BLaER1 treated with 17β-estradiol and CSF1 and Interleukin-3, amounts not matched to agents 10 nM and 100 nM (cell line): ENCODE data around the gene PDZD2.

Experiments used
- H3K27ac ChIP-seq, 11 experiments: shearing (Covaris generic); formaldehyde crosslinking; 2 replicates each; pipeline ENCODE4 v1.8.1; 2022
- H3K27me3 ChIP-seq, 11 experiments: shearing (Covaris generic); formaldehyde crosslinking; 2 replicates each; pipeline ENCODE4 v1.8.1; 2022
- H3K36me3 ChIP-seq, 11 experiments: shearing (Covaris generic); formaldehyde crosslinking; 2 replicates each; pipeline ENCODE4 v1.8.1; 2022
- H3K4me1 ChIP-seq, 10 experiments: shearing (Covaris generic); formaldehyde crosslinking; 2 replicates each; pipeline ENCODE4 v1.8.1; 2022
- H3K4me2 ChIP-seq, 11 experiments: shearing (Covaris generic); formaldehyde crosslinking; 2 replicates each; pipeline ENCODE4 v1.8.1; 2022
- H3K4me3 ChIP-seq, 10 experiments: shearing (Covaris generic); formaldehyde crosslinking; 2 replicates each; pipeline ENCODE4 v1.8.1; 2022
- H3K9ac ChIP-seq, 11 experiments: shearing (Covaris generic); formaldehyde crosslinking; 2 replicates each; pipeline ENCODE4 v1.8.1; 2022
- H3K9me3 ChIP-seq, 11 experiments: shearing (Covaris generic); formaldehyde crosslinking; replicated peaks in 1 of 11; 2 replicates each; pipeline ENCODE4 v1.8.1; 2022
- H4K20me1 ChIP-seq, 11 experiments: shearing (Covaris generic); formaldehyde crosslinking; 2 replicates each; pipeline ENCODE4 v1.8.1; 2022
- Cebpa-rat ChIP-seq, 11 experiments: shearing (Covaris generic); IDR thresholded peaks; 2 replicates each; pipeline ENCODE4 v1.8.1; 2022

The PDZD2 gene

DNA sequence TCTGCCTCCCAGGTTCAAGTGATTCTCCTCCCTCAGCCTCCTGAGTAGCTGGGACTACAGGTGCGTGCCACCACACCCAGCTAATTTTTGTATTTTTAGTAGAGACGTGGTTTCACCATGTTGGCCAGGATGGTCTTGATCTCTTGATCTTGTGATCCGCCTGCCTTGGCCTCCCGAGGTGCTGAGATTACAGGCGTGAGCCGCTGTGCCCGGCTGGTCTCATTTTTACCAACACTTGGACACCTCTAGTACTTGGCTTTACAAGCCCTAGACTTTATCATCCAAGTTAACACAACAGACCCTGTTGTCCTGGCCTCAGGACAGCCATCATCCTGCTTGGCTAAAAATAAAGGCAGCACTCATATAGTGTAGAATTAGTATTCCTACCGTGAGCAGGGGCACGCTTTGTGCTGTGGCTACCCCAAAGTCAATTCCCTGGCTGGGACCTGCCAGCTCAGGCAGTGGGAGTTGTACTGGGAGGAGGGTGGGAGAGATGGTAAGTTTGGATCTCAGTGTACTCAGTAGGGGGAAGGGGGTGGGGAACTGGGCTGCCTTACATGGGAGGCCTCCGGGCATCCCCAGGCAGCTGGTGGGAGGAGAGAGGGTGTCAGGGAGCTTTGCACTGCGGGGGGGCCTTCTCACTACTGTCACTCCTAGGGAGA lies 6.6 kb downstream of the PDZD2 start:
- Histone ChIP-seq H3K9ac (no peak overlapping the region), H3K4me3 (no peak overlapping the region), H3K36me3 (no peaks in the 10 kb centered on the region)

DNA sequence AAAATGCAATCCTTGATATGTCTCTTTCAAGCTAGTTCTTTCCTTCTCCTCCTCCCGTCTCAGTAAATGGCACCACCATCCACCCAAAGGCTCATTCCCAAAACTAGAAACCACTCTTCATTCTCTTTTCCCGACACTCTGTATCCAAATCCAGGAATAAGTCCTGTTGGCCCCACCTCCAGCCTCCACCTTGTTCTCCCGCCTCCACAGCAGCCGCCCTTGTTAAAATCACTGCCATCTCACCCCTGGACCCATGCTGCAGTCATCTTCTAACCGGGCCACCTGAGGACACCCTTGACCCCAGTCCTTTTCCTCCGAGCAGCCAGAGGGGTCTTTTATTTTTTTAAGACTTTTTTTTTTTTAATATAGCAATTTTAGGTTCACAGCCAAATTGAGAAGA lies 9.4 kb downstream of the PDZD2 start:
- H4K20me1 ChIP-seq = no peaks in the 10 kb centered on the region
- no peaks in the 10 kb centered on the region for H3K9me3 ChIP-seq
- no peak overlapping the region for H3K4me2 ChIP-seq
- H3K4me3 ChIP-seq = no peak overlapping the region
- no peak overlapping the region for H3K27ac ChIP-seq
- no peaks in the 10 kb centered on the region for H3K36me3 ChIP-seq
- no peak overlapping the region for H3K9ac ChIP-seq
- TF ChIP-seq Cebpa-rat (IDR thresholded peaks at IDR 0.05) = no peak
- no peaks in the 10 kb centered on the region for H3K27me3 ChIP-seq
- H3K4me1 ChIP-seq = no peaks in the 10 kb centered on the region

More for the DNA sequence above, 6.6 kb downstream of the PDZD2 start:
- TF ChIP-seq Cebpa-rat (IDR thresholded peaks at IDR 0.05) = no peak
- Histone ChIP-seq H3K9me3 (no peaks in the 10 kb centered on the region), H3K27ac (no peak overlapping the region), H3K4me1 (no peaks in the 10 kb centered on the region), H3K4me2 (no peak overlapping the region), H3K27me3 (peaks cover 2 to 26% (median 21%) of the 10 kb centered on the region in 11 experiments), H4K20me1 (peaks cover 0 to 7% (median 0%) of the 10 kb centered on the region in 11 experiments; a peak in 5 of 22 replicates)

DNA sequence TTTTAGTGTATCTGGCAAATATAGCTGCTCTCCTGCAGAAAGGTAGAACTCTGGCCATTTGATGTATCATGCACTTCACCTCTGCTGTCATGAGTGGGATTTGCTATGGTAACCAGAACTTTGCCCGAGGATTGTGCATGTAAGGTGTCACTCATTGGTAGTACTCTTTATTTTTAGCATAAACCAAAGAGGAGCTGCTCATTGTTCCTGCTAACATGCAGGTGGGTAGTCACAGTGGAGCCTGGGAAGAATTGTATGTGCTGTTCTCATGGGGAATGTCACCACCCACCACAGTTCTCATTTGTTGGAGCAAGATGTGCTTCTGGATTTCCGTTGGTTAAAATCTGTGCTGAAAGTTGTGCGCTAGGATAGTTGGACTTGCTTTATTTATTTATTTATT lies 12.3 kb downstream of the PDZD2 start:
- H3K9me3 ChIP-seq = no peaks in the 10 kb centered on the region
- no peak overlapping the region for H3K4me3 ChIP-seq
- no peaks in the 10 kb centered on the region for H4K20me1 ChIP-seq
- no peak for TF ChIP-seq Cebpa-rat (IDR thresholded peaks at IDR 0.05)
- H3K4me2 ChIP-seq = no peak overlapping the region
- no peaks in the 10 kb centered on the region for H3K27me3 ChIP-seq
- no peaks in the 10 kb centered on the region for H3K4me1 ChIP-seq
- no peaks in the 10 kb centered on the region for H3K36me3 ChIP-seq
- H3K9ac ChIP-seq = no peak overlapping the region
- no peak overlapping the region for H3K27ac ChIP-seq

DNA sequence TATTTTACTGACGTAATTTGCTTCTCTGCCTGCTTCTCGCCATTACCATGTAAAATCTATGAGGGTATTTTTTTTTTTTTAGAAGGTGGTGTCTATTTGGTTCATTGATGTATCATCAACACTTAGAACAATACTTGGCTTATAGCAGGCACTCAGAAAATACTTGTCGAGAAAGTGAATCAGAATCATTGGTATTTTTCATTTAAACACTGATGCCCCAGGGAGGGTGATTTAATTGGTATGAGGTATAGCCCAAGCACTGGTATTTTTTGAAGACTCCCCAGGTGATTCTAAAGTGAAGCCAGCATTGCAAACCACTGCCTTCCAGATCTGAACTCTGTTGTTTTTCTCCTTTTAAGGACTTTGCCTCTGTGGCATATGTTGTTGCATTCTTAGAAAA lies 16.6 kb downstream of the PDZD2 start:
- Histone ChIP-seq H3K27me3 (no peaks in the 10 kb centered on the region), H3K4me1 (no peaks in the 10 kb centered on the region), H3K9me3 (peaks cover 4 to 16% (median 9%) of the 10 kb centered on the region in 11 experiments), H4K20me1 (no peaks in the 10 kb centered on the region), H3K9ac (no peak overlapping the region), H3K27ac (no peak overlapping the region), H3K4me3 (no peak overlapping the region), H3K36me3 (no peaks in the 10 kb centered on the region), H3K4me2 (no peak overlapping the region)
- TF ChIP-seq Cebpa-rat (IDR thresholded peaks at IDR 0.05) = no peak

DNA sequence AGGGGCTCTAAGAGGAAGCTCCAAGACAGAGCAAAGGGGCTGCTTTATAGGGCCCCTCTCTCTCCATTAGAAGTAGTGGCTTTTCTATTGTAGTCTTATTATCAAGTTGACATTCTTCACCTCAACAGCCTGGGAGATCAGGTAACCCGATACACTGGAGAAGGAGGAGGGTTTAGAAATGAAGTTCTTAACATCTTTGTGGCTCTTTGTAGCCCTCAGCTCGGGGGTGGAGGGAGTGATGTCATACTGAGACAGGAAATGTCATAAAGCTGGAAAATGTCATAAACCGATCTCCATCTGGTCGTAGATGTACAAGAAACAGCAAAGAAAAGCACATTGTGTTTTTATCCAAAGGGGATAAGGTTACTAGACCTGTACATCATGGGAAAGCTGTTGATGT lies 17.9 kb downstream of the PDZD2 start:
- Histone ChIP-seq H3K4me1 (no peaks in the 10 kb centered on the region), H3K4me2 (no peak overlapping the region), H3K36me3 (no peaks in the 10 kb centered on the region), H3K9ac (no peak overlapping the region), H4K20me1 (no peaks in the 10 kb centered on the region), H3K27ac (no peak overlapping the region), H3K27me3 (no peaks in the 10 kb centered on the region), H3K9me3 (peaks cover 8 to 26% (median 18%) of the 10 kb centered on the region in 11 experiments), H3K4me3 (no peak overlapping the region)
- no peak for TF ChIP-seq Cebpa-rat (IDR thresholded peaks at IDR 0.05)

DNA sequence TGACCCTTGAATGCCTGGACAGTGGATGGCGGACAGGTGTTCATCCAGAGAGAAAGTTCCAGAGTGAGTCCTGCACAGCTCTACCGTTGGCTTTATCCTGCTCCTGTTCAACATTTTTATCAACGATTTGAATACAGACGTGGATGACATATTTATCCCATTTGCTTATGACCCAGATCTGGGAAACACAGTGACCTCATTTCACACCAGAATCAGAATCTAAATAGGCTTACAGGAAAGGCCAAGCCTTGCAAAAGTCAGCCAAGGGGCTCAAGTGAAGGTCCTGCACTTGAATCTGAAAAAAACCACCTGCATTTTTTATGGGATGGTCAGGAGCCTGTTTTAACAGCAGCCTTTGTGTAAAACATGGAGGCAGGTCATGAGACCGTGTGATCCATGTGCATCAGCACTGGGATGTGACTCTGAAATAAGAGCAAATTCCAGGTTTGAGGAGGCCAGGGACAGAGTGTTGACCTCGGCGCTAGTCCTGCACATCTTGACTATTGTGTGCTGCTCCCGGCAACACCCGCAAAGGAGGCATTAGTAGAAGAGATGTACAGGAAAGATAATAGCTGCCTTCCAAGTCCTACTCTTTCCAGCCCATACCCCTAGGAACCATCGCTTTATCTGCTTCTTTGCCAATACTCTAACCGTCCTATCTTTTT lies 18.5 kb downstream of the PDZD2 start:
- Histone ChIP-seq H3K4me2 (no peak overlapping the region), H3K9ac (no peak overlapping the region), H3K9me3 (peaks cover 8 to 27% (median 18%) of the 10 kb centered on the region in 11 experiments), H3K27ac (no peak overlapping the region), H3K4me1 (no peaks in the 10 kb centered on the region), H3K36me3 (no peaks in the 10 kb centered on the region), H4K20me1 (no peaks in the 10 kb centered on the region), H3K27me3 (no peaks in the 10 kb centered on the region), H3K4me3 (no peak overlapping the region)
- no peak for TF ChIP-seq Cebpa-rat (IDR thresholded peaks at IDR 0.05)

DNA sequence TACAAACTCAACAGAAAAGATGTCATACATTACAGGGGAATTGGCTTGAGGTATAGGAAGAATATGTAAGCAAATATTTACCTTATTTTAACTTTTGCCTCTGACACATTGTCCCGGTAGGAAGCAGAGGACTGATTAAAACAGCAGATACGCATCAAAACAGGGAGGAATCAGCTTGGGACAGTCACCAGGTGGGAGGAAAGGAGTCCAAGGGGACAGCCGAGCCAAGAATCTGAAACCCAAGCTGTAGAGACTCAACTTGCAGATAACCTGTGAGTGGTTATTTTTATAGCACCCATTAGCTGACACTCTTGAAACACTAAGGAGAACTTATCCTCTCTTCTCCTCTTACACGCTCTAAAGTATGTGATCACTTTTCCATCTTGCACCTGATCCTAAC lies 22.3 kb downstream of the PDZD2 start:
- Histone ChIP-seq H3K9me3 (peaks cover 8 to 27% (median 18%) of the 10 kb centered on the region in 11 experiments), H3K4me3 (no peak overlapping the region), H3K27ac (no peak overlapping the region), H3K9ac (no peak overlapping the region), H3K36me3 (no peaks in the 10 kb centered on the region), H4K20me1 (no peaks in the 10 kb centered on the region), H3K4me2 (no peak overlapping the region), H3K4me1 (no peaks in the 10 kb centered on the region), H3K27me3 (no peaks in the 10 kb centered on the region)
- no peak for TF ChIP-seq Cebpa-rat (IDR thresholded peaks at IDR 0.05)

DNA sequence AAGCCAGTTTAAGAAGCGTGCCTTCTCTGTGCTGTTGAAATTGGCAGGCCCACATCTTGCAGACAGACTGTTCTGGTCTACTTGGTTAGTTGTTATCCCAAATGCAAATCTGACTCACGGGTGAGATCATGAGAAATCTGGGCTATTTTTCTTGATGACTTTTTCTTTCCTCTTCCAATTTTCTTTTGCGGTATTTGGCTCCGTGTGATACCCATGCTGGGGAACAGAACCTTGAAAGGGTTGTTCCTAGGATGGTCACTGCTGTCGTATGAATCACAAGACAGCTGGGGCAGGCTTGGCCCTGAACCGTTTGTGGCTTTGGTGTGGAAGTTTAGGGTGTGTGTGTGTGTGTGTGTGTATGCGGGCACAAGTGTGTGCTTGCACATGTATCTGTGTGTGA lies 24.6 kb downstream of the PDZD2 start:
- Histone ChIP-seq H3K4me3 (no peak overlapping the region), H3K36me3 (no peaks in the 10 kb centered on the region), H3K4me2 (no peak overlapping the region), H4K20me1 (no peaks in the 10 kb centered on the region), H3K9ac (no peak overlapping the region), H3K9me3 (peaks cover 8 to 27% (median 18%) of the 10 kb centered on the region in 11 experiments), H3K27me3 (no peaks in the 10 kb centered on the region), H3K27ac (no peak overlapping the region), H3K4me1 (no peaks in the 10 kb centered on the region)
- TF ChIP-seq Cebpa-rat (IDR thresholded peaks at IDR 0.05) = no peak

DNA sequence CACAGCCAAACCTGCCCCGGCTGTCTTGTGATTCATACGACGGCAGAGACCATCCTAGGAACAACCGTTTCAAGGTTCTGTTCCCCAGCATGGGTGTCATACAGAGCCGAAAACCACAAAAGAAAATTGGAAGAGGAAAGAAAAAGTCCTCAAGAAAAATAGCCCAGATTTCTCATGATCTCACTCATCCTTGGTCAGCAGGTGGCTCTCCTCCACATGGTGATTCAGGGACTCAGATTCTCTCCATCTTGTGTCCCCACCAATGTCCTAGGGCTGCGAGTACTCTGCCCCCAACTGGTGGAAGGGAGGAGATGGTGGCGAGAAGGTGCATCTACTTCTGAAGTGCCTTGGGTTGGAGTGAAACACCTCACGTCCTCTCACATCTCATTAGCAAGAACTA lies 25.6 kb downstream of the PDZD2 start:
- no peak overlapping the region for H3K4me2 ChIP-seq
- H3K4me1 ChIP-seq = no peaks in the 10 kb centered on the region
- H3K27me3 ChIP-seq = no peaks in the 10 kb centered on the region
- no peak overlapping the region for H3K4me3 ChIP-seq
- H3K9ac ChIP-seq = no peak overlapping the region
- peaks cover 8 to 22% (median 17%) of the 10 kb centered on the region in 11 experiments for H3K9me3 ChIP-seq
- H3K36me3 ChIP-seq = no peaks in the 10 kb centered on the region
- H4K20me1 ChIP-seq = no peaks in the 10 kb centered on the region
- H3K27ac ChIP-seq = no peak overlapping the region
- TF ChIP-seq Cebpa-rat (IDR thresholded peaks at IDR 0.05) = no peak

DNA sequence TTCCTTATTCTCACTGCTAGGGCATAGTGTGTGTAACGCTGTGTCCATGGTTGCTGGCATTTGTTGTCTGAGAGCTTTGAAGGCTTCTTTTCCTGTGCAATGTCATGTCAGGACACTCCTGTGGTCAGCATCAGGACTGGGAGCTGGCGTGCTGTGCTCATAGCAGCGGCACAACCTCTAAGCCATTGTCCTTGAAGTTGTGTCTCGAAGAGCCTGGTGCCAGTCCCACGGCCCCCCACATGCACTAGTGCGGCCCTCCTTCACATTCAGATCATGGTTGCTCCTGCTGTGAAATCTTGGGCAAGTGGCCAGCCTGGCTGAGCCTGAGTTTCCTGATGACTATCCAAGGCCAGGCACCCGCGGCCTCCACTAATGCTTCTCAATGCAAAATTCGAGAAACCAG lies 32.4 kb downstream of the PDZD2 start:
- Histone ChIP-seq H3K9me3 (no peaks in the 10 kb centered on the region), H4K20me1 (no peaks in the 10 kb centered on the region), H3K27ac (no peak overlapping the region), H3K36me3 (no peaks in the 10 kb centered on the region), H3K4me2 (no peak overlapping the region), H3K9ac (no peak overlapping the region), H3K27me3 (no peaks in the 10 kb centered on the region), H3K4me3 (no peak overlapping the region), H3K4me1 (no peaks in the 10 kb centered on the region)
- no peak for TF ChIP-seq Cebpa-rat (IDR thresholded peaks at IDR 0.05)
